Prostate gland (tissue), 2 donors: ENCODE measurements around the gene SF3A2.

Source experiments
- CTCF ChIP-seq, 4 experiments: fragments of 200-600 bp in 2 of 4; fragments of 450-650 bp in 2 of 4; sonication (generic) in 2 of 4; IDR thresholded peaks; 1 replicate in 3 of 4; 2 replicates in 1 of 4; pipeline ENCODE4 v1.5.1; 2016 to 2019; ENCODE audit warnings: antibody characterized with exemption in 4 of 4, mild to moderate bottlenecking in 2 of 4, moderate library complexity in 2 of 4
- POLR2AphosphoS5 ChIP-seq: sonication (generic); formaldehyde crosslinking; IDR thresholded peaks from one replicate; pipeline ENCODE4 v1.6.1; 2017; ENCODE audit warnings: antibody characterized with exemption

GRCh38 chr19:2290441-2291184 lies 54.0 kb downstream of the SF3A2 start:
- TF ChIP-seq CTCF (IDR thresholded peaks at IDR 0.05) (no peak), POLR2AphosphoS5 (no peak)
